ENCODE results near the gene OVCA2.

DNA sequence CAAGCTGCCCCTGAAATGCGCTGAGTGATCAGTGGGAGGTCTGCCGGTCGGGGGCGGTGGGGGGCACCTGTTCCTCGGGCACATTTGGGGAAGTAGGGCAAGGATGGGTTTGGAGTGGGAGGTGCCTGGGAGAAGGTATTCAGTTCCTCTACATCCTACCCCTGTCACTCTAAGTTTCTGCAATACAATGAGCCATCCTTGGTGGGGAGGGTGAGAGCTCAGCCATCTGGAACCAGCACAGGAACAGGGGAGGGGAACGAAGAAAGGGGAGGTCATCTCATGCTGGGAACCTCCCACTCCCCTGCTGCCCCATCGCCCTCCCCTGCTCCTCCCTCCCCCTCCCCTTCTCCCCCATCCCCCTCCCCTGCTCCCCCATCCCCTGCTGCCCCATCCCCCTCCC, 7.7 kb upstream of the OVCA2 start:
- TF ChIP-seq, protein P1, sequence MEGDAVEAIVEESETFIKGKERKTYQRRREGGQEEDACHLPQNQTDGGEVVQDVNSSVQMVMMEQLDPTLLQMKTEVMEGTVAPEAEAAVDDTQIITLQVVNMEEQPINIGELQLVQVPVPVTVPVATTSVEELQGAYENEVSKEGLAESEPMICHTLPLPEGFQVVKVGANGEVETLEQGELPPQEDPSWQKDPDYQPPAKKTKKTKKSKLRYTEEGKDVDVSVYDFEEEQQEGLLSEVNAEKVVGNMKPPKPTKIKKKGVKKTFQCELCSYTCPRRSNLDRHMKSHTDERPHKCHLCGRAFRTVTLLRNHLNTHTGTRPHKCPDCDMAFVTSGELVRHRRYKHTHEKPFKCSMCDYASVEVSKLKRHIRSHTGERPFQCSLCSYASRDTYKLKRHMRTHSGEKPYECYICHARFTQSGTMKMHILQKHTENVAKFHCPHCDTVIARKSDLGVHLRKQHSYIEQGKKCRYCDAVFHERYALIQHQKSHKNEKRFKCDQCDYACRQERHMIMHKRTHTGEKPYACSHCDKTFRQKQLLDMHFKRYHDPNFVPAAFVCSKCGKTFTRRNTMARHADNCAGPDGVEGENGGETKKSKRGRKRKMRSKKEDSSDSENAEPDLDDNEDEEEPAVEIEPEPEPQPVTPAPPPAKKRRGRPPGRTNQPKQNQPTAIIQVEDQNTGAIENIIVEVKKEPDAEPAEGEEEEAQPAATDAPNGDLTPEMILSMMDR (optimal IDR thresholded peaks at IDR 0.05 in 1 of 3, IDR thresholded peaks at IDR 0.05 in 1 of 3, conservative IDR thresholded peaks at IDR 0.05 in 1 of 3; ENCODE audit: extremely low read depth in 1 of 3, insufficient read depth in 2 of 3, low read length in 3 of 3): no peak
- no peak for TF ChIP-seq EZH2 (IDR thresholded peaks at IDR 0.05; ENCODE audit: low read length)

Measured in keratinocyte (primary cell).